Gastrocnemius medialis (tissue), 4 donors: Measurements from ENCODE around the gene TSC22D2.

ENCODE experiments used
- CTCF ChIP-seq, 5 experiments: fragments of 450-650 bp in 3 of 5; fragments of 200-600 bp in 2 of 5; sonication (generic) in 2 of 5; IDR thresholded peaks in 4 of 5; conservative IDR thresholded peaks in 1 of 5; 1 replicate in 4 of 5; 2 replicates in 1 of 5; pipeline ENCODE4 v1.5.1; 2016 to 2019; ENCODE audit warnings: antibody characterized with exemption in 5 of 5, mild to moderate bottlenecking in 3 of 5, moderate library complexity in 3 of 5
- POLR2A ChIP-seq, 2 donors: fragments of 450-650 bp; IDR thresholded peaks; one replicate each; pipeline ENCODE4 v1.6.1; 2017; ENCODE audit warnings: antibody characterized with exemption in 2 of 2, mild to moderate bottlenecking in 2 of 2, moderate library complexity in 2 of 2

GRCh38 chr3:150367757-150368156 lies 40.3 kb upstream of the TSC22D2 start:
- TF ChIP-seq CTCF (IDR thresholded peaks at IDR 0.05 in 4 of 5, conservative IDR thresholded peaks at IDR 0.05 in 1 of 5), result no peak
- TF ChIP-seq POLR2A (IDR thresholded peaks at IDR 0.05), result no peak
